Measurements from ENCODE around the gene PRKACG. TPM values are rescaled to one million over a fixed set of nuclear protein-coding genes. Genes with fewer than 3 reads are reported as not detected.

PRKACG gene
- total and polyA plus RNA-seq, 2 of the 8 experiments (the other 6 are each of a cell fraction or from before 2014, with no cell fraction given), result not detected

GRCh38 chr9:69045821-69046220 is 31.9 kb upstream of the PRKACG start (continued):
- TF ChIP-seq, protein P1, sequence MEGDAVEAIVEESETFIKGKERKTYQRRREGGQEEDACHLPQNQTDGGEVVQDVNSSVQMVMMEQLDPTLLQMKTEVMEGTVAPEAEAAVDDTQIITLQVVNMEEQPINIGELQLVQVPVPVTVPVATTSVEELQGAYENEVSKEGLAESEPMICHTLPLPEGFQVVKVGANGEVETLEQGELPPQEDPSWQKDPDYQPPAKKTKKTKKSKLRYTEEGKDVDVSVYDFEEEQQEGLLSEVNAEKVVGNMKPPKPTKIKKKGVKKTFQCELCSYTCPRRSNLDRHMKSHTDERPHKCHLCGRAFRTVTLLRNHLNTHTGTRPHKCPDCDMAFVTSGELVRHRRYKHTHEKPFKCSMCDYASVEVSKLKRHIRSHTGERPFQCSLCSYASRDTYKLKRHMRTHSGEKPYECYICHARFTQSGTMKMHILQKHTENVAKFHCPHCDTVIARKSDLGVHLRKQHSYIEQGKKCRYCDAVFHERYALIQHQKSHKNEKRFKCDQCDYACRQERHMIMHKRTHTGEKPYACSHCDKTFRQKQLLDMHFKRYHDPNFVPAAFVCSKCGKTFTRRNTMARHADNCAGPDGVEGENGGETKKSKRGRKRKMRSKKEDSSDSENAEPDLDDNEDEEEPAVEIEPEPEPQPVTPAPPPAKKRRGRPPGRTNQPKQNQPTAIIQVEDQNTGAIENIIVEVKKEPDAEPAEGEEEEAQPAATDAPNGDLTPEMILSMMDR (IDR thresholded peaks at IDR 0.05; ENCODE audit: control extremely low read depth in 1 of 3, insufficient read depth in 1 of 3, low read depth in 1 of 3, low read length in 3 of 3), result no peak
- TF ChIP-seq HDAC2 (IDR thresholded peaks at IDR 0.05; ENCODE audit: borderline replicate concordance in 1 of 2, low read depth in 2 of 2, low read length in 2 of 2), result no peak
- TF ChIP-seq, protein P2, sequence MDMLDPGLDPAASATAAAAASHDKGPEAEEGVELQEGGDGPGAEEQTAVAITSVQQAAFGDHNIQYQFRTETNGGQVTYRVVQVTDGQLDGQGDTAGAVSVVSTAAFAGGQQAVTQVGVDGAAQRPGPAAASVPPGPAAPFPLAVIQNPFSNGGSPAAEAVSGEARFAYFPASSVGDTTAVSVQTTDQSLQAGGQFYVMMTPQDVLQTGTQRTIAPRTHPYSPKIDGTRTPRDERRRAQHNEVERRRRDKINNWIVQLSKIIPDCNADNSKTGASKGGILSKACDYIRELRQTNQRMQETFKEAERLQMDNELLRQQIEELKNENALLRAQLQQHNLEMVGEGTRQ (IDR thresholded peaks at IDR 0.05; ENCODE audit: low read length), result no peak

Measured in H1 (cell line).